DOHH2 (cell line): ENCODE data around the gene PAQR4.

Source experiments
- H3F3A ChIP-seq: fragments of 200-600 bp; sonication (generic), shearing (Covaris generic); 2 replicates; pipeline ENCODE4 v1.6.0; 2016; ENCODE audit warnings: antibody characterized with exemption, mild to moderate bottlenecking; ENCODE audit not compliant: control insufficient read depth, insufficient read depth
- H3K27ac ChIP-seq: fragments of 200-600 bp; sonication (generic); 2 replicates; pipeline ENCODE4 v1.5.1; 2014; ENCODE audit warnings: low read depth, mild to moderate bottlenecking, low read length, moderate library complexity
- H3K27me3 ChIP-seq: fragments of 200-600 bp; sonication (generic); 2 replicates; pipeline ENCODE4 v1.6.1; 2014; ENCODE audit warnings: mild to moderate bottlenecking, low read length, mixed read lengths; ENCODE audit not compliant: control insufficient read depth
- H3K36me3 ChIP-seq: fragments of 200-600 bp; sonication (generic); 2 replicates; pipeline ENCODE4 v1.6.1; 2014; ENCODE audit warnings: mild to moderate bottlenecking, low read length, moderate library complexity, mixed read lengths; ENCODE audit not compliant: control insufficient read depth
- H3K4me1 ChIP-seq: fragments of 200-600 bp; sonication (generic); 2 replicates; pipeline ENCODE4 v1.6.1; 2014; ENCODE audit warnings: mild to moderate bottlenecking, low read length, mixed read lengths; ENCODE audit not compliant: control insufficient read depth
- H3K4me2 ChIP-seq: fragments of 200-600 bp; sonication (generic); 2 replicates; pipeline ENCODE4 v1.6.0; 2014; ENCODE audit warnings: mild to moderate bottlenecking, low read length, moderate library complexity
- H3K4me3 ChIP-seq: fragments of 200-600 bp; sonication (generic); 2 replicates; pipeline ENCODE4 v1.5.1; 2014; ENCODE audit warnings: mild to moderate bottlenecking, low read length, mixed read lengths
- H3K79me2 ChIP-seq: fragments of 200-600 bp; sonication (generic); 2 replicates; pipeline ENCODE4 v1.6.1; 2014; ENCODE audit warnings: mild to moderate bottlenecking, low read length, mixed read lengths; ENCODE audit not compliant: control insufficient read depth
- H3K9me2 ChIP-seq: fragments of 200-600 bp; sonication (generic); replicated peaks from 2 replicates; pipeline ENCODE4 v1.6.1; 2014; ENCODE audit warnings: mild to moderate bottlenecking, low read length, mixed read lengths; ENCODE audit not compliant: control insufficient read depth
- H3K9me3 ChIP-seq: fragments of 200-600 bp; sonication (generic); 2 replicates; pipeline ENCODE4 v1.6.1; 2014; ENCODE audit warnings: antibody characterized with exemption, low read length, mixed read lengths; ENCODE audit not compliant: control insufficient read depth, insufficient read depth
- H4K20me1 ChIP-seq: fragments of 200-600 bp; sonication (generic); 2 replicates; pipeline ENCODE4 v1.6.0; 2014; ENCODE audit warnings: low read depth, mild to moderate bottlenecking, antibody characterized with exemption, low read length, moderate library complexity; ENCODE audit not compliant: control insufficient read depth, insufficient read depth
- CTCF ChIP-seq: fragments of 200-600 bp; sonication (generic); IDR thresholded peaks from one replicate; pipeline ENCODE4 v1.5.1; 2014; ENCODE audit warnings: antibody characterized with exemption, mild to moderate bottlenecking, low read depth, low read length; ENCODE audit not compliant: poor library complexity, severe bottlenecking
- EZH2phosphoT487 ChIP-seq: fragments of 200-600 bp; sonication (generic); IDR thresholded peaks from 2 replicates; pipeline ENCODE4 v1.6.1; 2017; ENCODE audit warnings: borderline replicate concordance, mild to moderate bottlenecking, antibody characterized with exemption, low read length, moderate library complexity, mixed read lengths

Gene PAQR4

GRCh38 chr16:2960183-2961010, 8.8 kb upstream of the PAQR4 start:
- H3K27me3 ChIP-seq: peaks cover 7% of the 10 kb centered on the region; the same call in 1 of the 2 replicates
- no peaks in the 10 kb centered on the region for H3K9me2 ChIP-seq
- TF ChIP-seq EZH2phosphoT487 (no peak), CTCF (no peak)
- H3K4me1 ChIP-seq: peaks cover 49% of the 10 kb centered on the region
- no peaks in the 10 kb centered on the region for H3K79me2 ChIP-seq
- no peak overlapping the region for H3K4me3 ChIP-seq
- peaks cover 4% of the 10 kb centered on the region; the same call in 1 of the 2 replicates for H3K36me3 ChIP-seq
- H3F3A ChIP-seq: peaks cover 20% of the 10 kb centered on the region
- peak overlapping the region; percentile 27 for H3K4me2 ChIP-seq
- no peak overlapping the region for H3K27ac ChIP-seq
- H3K9me3 ChIP-seq: no peaks in the 10 kb centered on the region
- H4K20me1 ChIP-seq: no peaks in the 10 kb centered on the region

- Histone ChIP-seq H3K4me3 (peak overlapping the region; percentile 92), H3K27me3 (peaks cover 7% of the 10 kb centered on the region; the same call in 1 of the 2 replicates), H3K9me2 (no peaks in the 10 kb centered on the region), H3K27ac (peak overlapping the region; percentile 86), H3K36me3 (peaks cover 9% of the 10 kb centered on the region), H3F3A (peaks cover 25% of the 10 kb centered on the region), H3K9me3 (no peaks in the 10 kb centered on the region), H3K79me2 (peaks cover 5% of the 10 kb centered on the region; the same call in 1 of the 2 replicates), H3K4me1 (peaks cover 62% of the 10 kb centered on the region), H4K20me1 (no peaks in the 10 kb centered on the region), H3K4me2 (peak overlapping the region; percentile 92)
- TF ChIP-seq EZH2phosphoT487 (no peak), CTCF (no peak)
Observed at GRCh38 chr16:2962334-2963073, 6.6 kb upstream of the PAQR4 start.

- Histone ChIP-seq H3K27ac (peak overlapping the region; percentile 86), H3K79me2 (peaks cover 8% of the 10 kb centered on the region; the same call in 1 of the 2 replicates), H4K20me1 (no peaks in the 10 kb centered on the region), H3K27me3 (peaks cover 7% of the 10 kb centered on the region; the same call in 1 of the 2 replicates), H3K4me3 (peak overlapping the region; percentile 92), H3K36me3 (peaks cover 15% of the 10 kb centered on the region), H3K4me2 (peak overlapping the region; percentile 92), H3K9me3 (no peaks in the 10 kb centered on the region), H3F3A (peaks cover 25% of the 10 kb centered on the region), H3K9me2 (no peaks in the 10 kb centered on the region), H3K4me1 (peaks cover 69% of the 10 kb centered on the region)
- TF ChIP-seq EZH2phosphoT487 (no peak), CTCF (no peak)
Observed at GRCh38 chr16:2963074-2963722, 6.0 kb upstream of the PAQR4 start.
